ENCODE results near the gene XPNPEP1.

Gene XPNPEP1

DNA sequence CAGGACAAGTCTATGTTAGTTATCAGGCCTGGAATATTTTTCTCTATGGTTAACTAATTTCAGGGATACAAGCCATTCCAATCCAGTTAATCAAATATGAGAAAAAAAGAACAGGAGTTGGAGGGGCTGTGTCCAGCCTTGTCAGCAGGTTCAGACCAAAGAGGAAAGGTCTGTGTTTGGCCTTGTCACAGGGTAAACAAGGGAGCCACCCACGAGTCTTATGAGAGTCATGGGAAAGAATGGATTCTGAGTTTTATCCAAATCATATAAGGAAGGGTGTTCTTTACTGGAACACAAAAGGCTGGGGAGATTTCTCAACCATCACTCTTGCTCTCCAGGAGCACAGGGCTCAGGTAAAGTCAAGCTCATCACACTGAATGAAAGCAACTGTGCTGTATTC lies 99.1 kb downstream of the XPNPEP1 start:
- TF ChIP-seq POLR2A (IDR thresholded peaks at IDR 0.05; ENCODE audit: low read length): no peak

DNA sequence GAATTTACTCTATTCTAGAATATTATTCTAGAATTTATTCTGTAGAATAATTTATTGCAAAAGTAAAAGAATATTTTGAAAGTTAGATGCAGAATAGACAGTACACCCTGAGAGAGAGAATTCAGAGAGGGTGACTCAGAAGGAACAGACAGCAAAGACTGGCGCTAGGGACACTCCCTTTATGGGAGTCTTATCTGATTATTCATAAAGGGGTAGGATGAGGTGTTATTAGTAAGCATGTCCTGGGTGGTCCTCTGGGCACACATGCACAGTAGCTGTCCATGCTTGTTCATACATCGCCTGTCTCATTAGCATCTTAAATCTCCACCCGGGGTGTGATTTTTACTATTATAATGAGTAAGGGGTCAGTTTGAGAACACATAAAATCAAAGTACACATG lies 100.1 kb downstream of the XPNPEP1 start:
- TF ChIP-seq POLR2A (IDR thresholded peaks at IDR 0.05; ENCODE audit: low read length): no peak
- TF ChIP-seq GATA1 (IDR thresholded peaks at IDR 0.05; ENCODE audit: low read depth, low read length): no peak
- no peak for DNase-seq

More for the DNA sequence above, 99.1 kb downstream of the XPNPEP1 start:
- DNase-seq: no peak

DNA sequence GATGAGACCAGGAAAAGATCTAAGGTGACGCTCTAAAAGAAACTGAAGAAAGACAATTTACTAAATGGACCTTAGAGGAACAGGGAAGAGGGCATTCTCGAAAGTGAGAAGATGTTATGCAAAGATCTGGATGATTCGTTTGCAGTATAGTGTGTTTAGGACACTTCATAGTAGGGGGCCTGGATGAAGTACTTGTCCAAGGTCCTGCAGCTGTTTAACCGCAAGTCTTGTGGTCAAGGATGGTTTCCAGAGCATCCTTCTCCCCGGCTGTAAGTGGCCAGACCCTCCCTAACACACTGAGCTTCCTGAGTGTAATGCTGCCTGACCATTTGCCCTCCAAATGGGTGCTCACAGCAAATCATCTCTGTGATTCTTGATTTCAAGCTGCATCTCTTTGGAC lies 101.6 kb downstream of the XPNPEP1 start:
- no peak for DNase-seq
- no peak for TF ChIP-seq GATA1 (IDR thresholded peaks at IDR 0.05; ENCODE audit: low read depth, low read length)
- TF ChIP-seq POLR2A (IDR thresholded peaks at IDR 0.05; ENCODE audit: low read length): no peak

DNA sequence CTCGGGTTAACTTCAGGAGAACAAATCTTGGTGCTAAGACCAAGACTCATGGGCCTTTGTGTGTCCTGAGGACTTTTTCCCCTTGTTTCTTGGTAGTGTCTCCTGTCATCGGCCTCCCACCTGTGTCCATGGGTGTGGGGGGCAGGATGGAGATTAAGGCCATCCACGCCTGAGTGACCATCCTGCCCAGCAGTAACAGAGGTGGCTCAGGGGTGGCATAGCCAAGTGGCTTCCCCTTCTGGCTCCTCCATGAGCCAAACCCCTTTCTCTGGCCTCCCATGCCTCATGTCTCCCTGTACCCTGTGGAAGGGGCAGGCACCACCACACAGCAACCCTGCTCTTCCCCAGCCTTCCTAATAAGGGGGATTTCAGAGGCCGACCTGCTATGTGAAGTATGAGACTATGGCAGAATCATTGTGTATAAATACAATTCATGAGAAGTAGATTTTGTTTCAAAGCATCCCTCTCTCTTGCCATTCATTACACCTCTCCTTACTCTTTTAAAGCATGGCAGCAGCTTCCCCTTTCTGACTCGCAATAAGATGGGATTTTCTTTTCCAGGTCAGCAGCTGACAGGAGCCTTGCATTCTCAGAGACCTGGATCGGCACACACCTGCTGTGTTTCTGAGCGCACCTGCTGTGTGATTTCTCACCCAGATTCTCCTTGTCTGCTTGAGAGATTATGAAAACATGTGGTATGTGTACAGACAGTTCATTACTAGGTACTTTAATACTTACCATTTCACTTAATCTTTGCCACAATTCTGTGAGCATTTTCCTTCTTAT lies 102.5 kb downstream of the XPNPEP1 start:
- no peak for DNase-seq
- TF ChIP-seq GATA1 (IDR thresholded peaks at IDR 0.05; ENCODE audit: low read depth, low read length) (no peak), POLR2A (IDR thresholded peaks at IDR 0.05; ENCODE audit: low read length) (no peak)

DNA sequence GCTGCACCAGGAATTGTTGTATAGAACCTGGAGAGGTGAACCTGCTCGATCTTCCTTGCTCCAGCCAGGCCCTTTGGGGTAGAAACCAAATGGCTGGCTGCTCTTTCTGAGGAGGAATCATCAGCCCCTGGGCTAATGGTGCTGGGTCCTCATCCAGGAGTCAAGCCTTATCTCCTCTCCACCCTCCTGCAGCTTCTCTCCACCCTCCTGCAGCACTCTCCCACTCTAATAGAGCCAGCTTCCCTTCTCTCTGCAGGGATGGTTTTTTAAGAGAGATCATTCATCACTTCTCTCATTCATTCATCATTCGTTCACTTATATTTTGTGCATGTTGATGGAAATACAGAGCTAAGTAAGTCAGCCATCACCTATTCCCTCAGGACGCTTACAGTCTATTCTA lies 103.5 kb downstream of the XPNPEP1 start:
- TF ChIP-seq POLR2A (IDR thresholded peaks at IDR 0.05; ENCODE audit: low read length) (no peak), GATA1 (IDR thresholded peaks at IDR 0.05; ENCODE audit: low read depth, low read length) (no peak)
- DNase-seq: no peak

All from erythroblast (primary cell).